ENCODE data around the gene TNNT1.

Gene TNNT1

GRCh38 chr19:55158423-55158822 is 9.4 kb upstream of the TNNT1 start:
- ATAC-seq = no peak
- TF ChIP-seq ZFP3 (CRISPR knock-in tag; IDR thresholded peaks at IDR 0.05) (no peak), OSR1 (CRISPR knock-in tag; IDR thresholded peaks at IDR 0.05) (no peak), PPARA (CRISPR knock-in tag; IDR thresholded peaks at IDR 0.05; ENCODE audit: borderline replicate concordance) (no peak), CSRNP3 (CRISPR knock-in tag; IDR thresholded peaks at IDR 0.05) (no peak), TCF4 (CRISPR knock-in tag; IDR thresholded peaks at IDR 0.05; ENCODE audit: borderline replicate concordance) (no peak), ZNF70 (CRISPR knock-in tag; IDR thresholded peaks at IDR 0.05) (no peak), SNAI2 (CRISPR knock-in tag; IDR thresholded peaks at IDR 0.05) (no peak), ZNF8 (CRISPR knock-in tag; IDR thresholded peaks at IDR 0.05) (no peak), ISL1 (CRISPR knock-in tag; IDR thresholded peaks at IDR 0.05) (no peak), TOX (CRISPR knock-in tag; IDR thresholded peaks at IDR 0.05; ENCODE audit: borderline replicate concordance) (no peak), POU6F1 (CRISPR knock-in tag; IDR thresholded peaks at IDR 0.05; ENCODE audit: borderline replicate concordance, low read depth) (no peak), GLIS3 (CRISPR knock-in tag; IDR thresholded peaks at IDR 0.05) (no peak), RARB (CRISPR knock-in tag; IDR thresholded peaks at IDR 0.05) (no peak), ZC3H10 (CRISPR knock-in tag; IDR thresholded peaks at IDR 0.05) (no peak), TSHZ2 (CRISPR knock-in tag; IDR thresholded peaks at IDR 0.05) (no peak), ARNTL (CRISPR knock-in tag; IDR thresholded peaks at IDR 0.05; ENCODE audit: borderline replicate concordance, low read depth) (no peak), ZNF565 (CRISPR knock-in tag; conservative IDR thresholded peaks at IDR 0.05; ENCODE audit: low read depth) (no peak), CSDC2 (CRISPR knock-in tag; IDR thresholded peaks at IDR 0.05) (no peak), BACH2 (CRISPR knock-in tag; IDR thresholded peaks at IDR 0.05; ENCODE audit: borderline replicate concordance) (no peak)
- TF ChIP-seq, protein P1, sequence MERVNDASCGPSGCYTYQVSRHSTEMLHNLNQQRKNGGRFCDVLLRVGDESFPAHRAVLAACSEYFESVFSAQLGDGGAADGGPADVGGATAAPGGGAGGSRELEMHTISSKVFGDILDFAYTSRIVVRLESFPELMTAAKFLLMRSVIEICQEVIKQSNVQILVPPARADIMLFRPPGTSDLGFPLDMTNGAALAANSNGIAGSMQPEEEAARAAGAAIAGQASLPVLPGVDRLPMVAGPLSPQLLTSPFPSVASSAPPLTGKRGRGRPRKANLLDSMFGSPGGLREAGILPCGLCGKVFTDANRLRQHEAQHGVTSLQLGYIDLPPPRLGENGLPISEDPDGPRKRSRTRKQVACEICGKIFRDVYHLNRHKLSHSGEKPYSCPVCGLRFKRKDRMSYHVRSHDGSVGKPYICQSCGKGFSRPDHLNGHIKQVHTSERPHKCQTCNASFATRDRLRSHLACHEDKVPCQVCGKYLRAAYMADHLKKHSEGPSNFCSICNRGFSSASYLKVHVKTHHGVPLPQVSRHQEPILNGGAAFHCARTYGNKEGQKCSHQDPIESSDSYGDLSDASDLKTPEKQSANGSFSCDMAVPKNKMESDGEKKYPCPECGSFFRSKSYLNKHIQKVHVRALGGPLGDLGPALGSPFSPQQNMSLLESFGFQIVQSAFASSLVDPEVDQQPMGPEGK (CRISPR knock-in tag; IDR thresholded peaks at IDR 0.05; ENCODE audit: borderline replicate concordance) = no peak

GRCh38 chr19:55157064-55157908 is 8.3 kb upstream of the TNNT1 start, which contains the start of gene TNNI3:
TSS of gene TNNI3 (minus strand) at chr19:55157732. CDS start at chr19:55157589, 143 bp downstream.
- no peak for ATAC-seq
- no peak for TF ChIP-seq CREB5 (CRISPR knock-in tag; IDR thresholded peaks at IDR 0.05; ENCODE audit: low read depth)
- TF ChIP-seq TOX (CRISPR knock-in tag; IDR thresholded peaks at IDR 0.05; ENCODE audit: borderline replicate concordance) = no peak
- TF ChIP-seq ZNF8 (CRISPR knock-in tag; IDR thresholded peaks at IDR 0.05) = no peak
- no peak for TF ChIP-seq ZNF565 (CRISPR knock-in tag; conservative IDR thresholded peaks at IDR 0.05; ENCODE audit: low read depth)
- no peak for TF ChIP-seq CSRNP3 (CRISPR knock-in tag; IDR thresholded peaks at IDR 0.05)

All from SK-N-SH treated with all-trans-retinoic acid at 6 μM for 48 hours (cell line).